NCI-H1417 (cell line): ENCODE results near the gene CMPK2.

Source experiments
- DNase-seq, 3 experiments: peaks; one replicate each; lab custom pipeline; 2025; lab: John Stamatoyannopoulos, UW

CMPK2 gene

GRCh38 chr2:6841537-6842287, 24.0 kb downstream of the CMPK2 start:
- DNase-seq = no peak

DNA sequence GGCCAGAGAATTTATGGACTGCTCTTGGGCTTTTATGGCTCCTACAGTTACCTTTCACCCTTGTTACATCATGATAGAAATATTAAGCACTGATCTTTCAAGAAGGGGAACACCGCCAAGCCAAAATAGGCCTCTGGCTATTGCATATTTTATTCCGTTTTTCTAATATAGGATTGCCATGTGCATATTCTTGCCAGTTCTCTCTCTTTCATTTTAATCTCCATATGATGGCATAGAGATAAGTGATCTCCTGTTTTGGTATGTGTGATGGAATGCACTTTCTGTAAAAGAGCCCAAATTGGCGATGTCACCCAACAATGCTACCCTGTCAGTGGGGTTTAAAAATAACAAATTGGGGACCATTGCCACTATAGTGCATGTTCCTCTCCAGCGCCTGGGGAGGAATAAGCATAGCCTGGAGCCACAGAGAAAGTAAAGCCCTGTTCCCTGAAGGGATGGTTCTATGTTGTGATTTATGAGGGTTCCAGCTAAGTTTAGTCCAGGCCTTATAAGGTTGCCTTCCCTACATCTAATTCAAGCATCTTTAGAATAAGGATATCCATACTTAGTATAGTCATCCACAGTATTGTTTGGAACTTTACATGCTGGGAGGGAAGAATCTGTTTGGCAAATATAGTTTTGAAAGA, 26.9 kb downstream of the CMPK2 start:
- no peak for DNase-seq

DNA sequence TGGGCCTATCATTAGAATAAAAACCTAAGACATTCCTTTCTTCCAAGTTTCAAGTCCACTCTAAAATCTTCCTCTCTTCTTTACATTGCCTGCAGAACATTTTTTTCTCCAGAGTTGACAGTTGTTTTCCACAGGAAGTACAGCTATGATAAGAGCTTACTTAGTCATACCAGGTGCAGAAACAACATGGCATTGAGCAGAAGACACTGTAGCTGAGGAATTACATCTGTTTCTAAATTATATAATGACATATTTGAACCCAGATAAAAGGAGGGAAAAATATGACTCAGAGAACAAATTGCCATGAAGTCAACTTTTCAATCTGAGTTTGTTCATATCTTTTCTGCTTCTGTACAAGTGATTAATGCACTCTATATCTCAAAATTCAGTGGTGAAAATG, 30.2 kb downstream of the CMPK2 start:
- DNase-seq = no peak

GRCh38 chr2:6834163-6834562, 31.5 kb downstream of the CMPK2 start:
- DNase-seq = no peak

- DNase-seq = no peak
Observed at GRCh38 chr2:6833300-6833604, 32.5 kb downstream of the CMPK2 start.

DNA sequence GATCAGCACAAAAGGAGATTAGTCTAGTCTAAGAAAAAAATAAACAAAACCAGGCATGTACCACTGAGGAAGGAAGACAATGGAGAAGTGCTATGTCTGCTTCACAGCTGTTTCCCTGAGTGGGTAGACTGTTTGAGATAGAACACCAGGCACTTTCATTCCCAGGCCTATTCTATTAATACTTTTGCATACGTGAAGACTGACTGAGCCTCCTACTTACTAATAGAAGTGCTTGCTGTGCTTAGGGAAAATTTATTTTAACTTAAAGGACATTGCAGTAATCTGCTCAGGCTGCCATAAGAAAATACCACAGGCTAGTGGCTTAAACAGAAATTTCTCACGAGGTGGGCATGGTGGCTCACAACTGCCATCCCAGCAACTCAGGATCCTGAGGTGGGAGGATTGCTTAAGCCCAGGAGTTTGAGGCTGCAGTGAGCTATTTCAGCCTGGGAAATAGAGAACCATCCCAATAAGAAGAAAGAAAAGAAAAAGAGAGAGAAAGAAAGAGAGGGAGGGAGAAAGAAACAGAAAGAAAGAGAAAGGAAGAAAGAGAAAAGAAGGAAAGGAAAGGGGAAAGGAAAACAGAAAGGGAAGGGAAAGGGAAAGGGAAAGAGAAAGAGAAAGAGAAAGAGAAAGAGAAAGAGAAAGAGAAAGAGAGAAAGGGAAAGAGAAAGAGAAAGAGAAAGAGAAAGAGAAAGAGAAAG, 33.0 kb downstream of the CMPK2 start:
- DNase-seq = no peak

DNA sequence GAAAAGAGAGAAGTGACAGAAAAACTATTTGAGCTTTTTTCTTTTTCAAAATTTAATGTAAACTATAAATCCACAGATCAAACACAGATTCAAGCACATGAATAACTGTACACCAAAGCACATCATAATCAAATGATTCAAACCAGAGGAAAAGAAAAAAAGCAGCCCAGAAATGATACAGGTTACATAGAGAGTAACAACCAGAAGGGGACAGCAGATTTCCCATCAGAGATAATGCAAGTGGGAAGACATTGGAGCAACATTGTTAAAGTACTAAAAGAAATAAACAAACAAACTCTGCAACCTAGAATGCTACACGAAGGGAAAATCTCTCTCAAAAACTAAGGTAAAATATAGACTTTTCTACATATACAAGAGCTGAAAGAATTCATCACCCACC, 34.5 kb downstream of the CMPK2 start:
- DNase-seq = no peak

DNA sequence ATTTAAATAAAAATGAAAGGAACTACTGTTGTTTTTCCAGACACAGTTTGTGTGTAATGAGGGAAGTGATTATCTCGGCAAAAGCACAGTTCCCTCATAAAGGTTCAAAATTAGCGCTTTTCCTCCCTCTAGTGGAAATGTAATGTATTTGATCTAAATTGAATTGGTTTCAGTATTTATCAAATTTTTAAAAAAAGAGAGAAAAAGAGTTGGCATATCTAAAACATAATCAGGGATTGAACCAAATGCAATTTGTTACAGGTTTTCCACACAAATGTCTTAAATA, 37.5 kb downstream of the CMPK2 start:
- peak; percentile 32 to 78 (median 37) for DNase-seq

- peak in 2 of 3 experiments; percentile 32 to 63 for DNase-seq
Observed at GRCh38 chr2:6827566-6828298, 38.0 kb downstream of the CMPK2 start.

GRCh38 chr2:6826081-6826913, 39.4 kb downstream of the CMPK2 start:
- peak; percentile 8 to 65 (median 61) for DNase-seq

DNA sequence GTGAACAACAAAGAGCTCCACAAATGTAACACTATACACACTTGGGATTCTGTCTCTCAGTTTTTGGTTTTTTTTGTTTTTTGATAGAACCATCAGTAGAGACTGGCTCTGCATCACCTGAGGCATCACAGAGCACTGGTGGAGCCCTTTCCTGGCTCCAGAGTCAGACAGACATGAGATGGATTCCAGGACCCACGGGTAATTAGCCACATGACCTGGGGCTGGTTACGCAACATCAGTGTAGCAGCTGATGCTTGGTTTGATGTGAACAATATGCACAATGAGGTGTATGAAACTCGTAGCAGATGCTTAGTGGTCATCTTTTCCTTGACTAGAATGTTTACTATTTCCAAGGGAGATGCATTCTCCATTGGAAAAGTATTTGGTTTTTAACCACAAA, 40.7 kb downstream of the CMPK2 start:
- peak in 2 of 3 experiments; percentile 4 to 41 for DNase-seq

DNA sequence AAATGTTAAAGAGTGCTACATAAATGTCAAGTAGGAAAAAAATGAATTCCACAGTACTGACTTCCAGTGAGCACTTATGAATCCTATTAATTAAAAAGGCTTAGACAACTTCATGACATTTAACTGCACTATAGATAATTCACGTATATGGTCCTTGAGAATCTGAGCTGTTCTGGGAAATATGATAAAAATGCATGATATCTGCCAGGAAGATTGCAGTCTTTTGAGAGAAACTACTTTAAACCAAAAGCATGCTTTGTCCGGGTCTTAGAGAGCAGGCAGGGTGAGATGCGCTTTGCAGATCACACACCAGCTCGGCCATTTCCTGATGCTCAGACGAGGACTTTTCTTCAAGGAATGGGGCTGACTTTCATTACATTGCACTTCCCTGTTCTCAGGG, 42.6 kb downstream of the CMPK2 start:
- no peak for DNase-seq

- no peak for DNase-seq
Observed at GRCh38 chr2:6822406-6822805, 43.3 kb downstream of the CMPK2 start.

- DNase-seq = no peak
Observed at GRCh38 chr2:6820903-6821584, 44.7 kb downstream of the CMPK2 start.

- no peak for DNase-seq
Observed at GRCh38 chr2:6820236-6820635, 45.5 kb downstream of the CMPK2 start.

GRCh38 chr2:6819668-6820067, 46.0 kb downstream of the CMPK2 start:
- DNase-seq = no peak

GRCh38 chr2:6818012-6818411, 47.7 kb downstream of the CMPK2 start:
- no peak for DNase-seq

DNA sequence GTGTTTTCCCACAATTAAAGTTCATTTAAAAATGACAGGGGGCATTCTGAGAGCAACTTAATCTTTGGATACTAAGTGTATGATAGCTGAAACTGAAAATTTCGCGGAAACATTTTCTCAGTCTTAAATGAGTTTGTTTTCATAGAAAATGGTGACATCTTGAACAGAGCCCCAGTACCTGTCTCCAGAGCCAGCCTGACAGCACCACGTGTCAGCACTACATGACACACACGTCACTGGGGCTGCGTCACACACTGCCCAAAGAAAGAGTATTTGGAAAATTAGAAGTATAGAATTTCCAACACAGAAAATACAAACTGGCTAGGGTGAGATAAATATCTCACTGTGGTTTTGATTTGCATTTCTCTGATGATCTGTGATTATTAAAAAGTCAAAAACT, 50.8 kb downstream of the CMPK2 start:
- DNase-seq = no peak

DNA sequence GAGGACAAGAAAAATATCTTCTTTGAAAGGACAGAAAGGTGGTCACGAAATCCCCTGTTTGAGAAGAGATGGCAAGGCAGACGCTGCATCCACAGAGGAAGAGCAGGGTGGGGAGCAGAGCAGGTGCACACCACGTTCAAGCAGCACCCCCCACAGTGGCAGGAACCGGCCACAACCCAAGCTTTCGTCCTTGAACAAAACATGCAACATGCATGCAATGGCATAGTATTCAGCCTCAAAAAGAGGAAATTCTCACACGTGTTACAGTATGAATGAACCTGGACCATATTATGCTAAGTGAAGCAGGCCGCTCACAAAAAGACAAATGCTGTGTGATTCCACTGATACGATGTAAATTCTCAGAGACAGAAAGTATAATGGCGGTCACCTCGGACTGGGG, 51.4 kb downstream of the CMPK2 start:
- no peak for DNase-seq

- DNase-seq = no peak
Observed at GRCh38 chr2:6813573-6813972, 52.1 kb downstream of the CMPK2 start.

- no peak for DNase-seq
Observed at GRCh38 chr2:6812857-6813530, 52.7 kb downstream of the CMPK2 start.
